A673 (cell line): ENCODE measurements around the gene MCM10. TPM values are rescaled to one million over a fixed set of nuclear protein-coding genes. Genes with fewer than 3 reads are reported as not detected.

Experiments used
- BruUV-seq: library from RNA; stranded (reverse); fragments of 400-500 nt; replicated peaks from 2 replicates; lab custom pipeline; 2021; lab: Mats Ljungman, UMichigan
- CTCF ChIA-PET: fragments of 300-600 bp; sonication (Branson Sonifier 250); formaldehyde crosslinking; loops from one replicate; lab custom pipeline; 2022; ENCODE audit warnings: antibody characterized with exemption; lab: Charles Lee
- POLR2A ChIA-PET: fragments of 300-600 bp; sonication (Branson Sonifier 250); formaldehyde crosslinking; loops from one replicate; lab custom pipeline; 2022; ENCODE audit warnings: antibody characterized with exemption; ENCODE audit not compliant: low non-redundant PET; lab: Charles Lee
- DNase-seq: peaks from one replicate; pipeline ENCODE4 v3.0.0-alpha.2; 2015; ENCODE audit warnings: low spot score
- H3K27ac ChIP-seq: fragments of 200-600 bp; sonication (generic); 2 replicates; pipeline ENCODE4 v1.5.1; 2016; ENCODE audit warnings: mixed run types, low read depth, mild to moderate bottlenecking, mixed read lengths, antibody characterized with exemption, low read length; ENCODE audit not compliant: poor library complexity, severe bottlenecking
- H3K27me3 ChIP-seq: fragments of 200-600 bp; sonication (generic); replicated peaks from 2 replicates; pipeline ENCODE4 v1.6.1; 2017; ENCODE audit warnings: mixed run types, low read depth, mild to moderate bottlenecking, mixed read lengths, antibody characterized with exemption, low read length; ENCODE audit not compliant: insufficient read depth, poor library complexity
- H3K36me3 ChIP-seq: fragments of 200-600 bp; sonication (generic); 2 replicates; pipeline ENCODE4 v1.6.1; 2016; ENCODE audit warnings: mixed run types, mild to moderate bottlenecking, mixed read lengths, antibody characterized with exemption, low read length; ENCODE audit not compliant: insufficient read depth, poor library complexity, severe bottlenecking
- H3K4me1 ChIP-seq: fragments of 200-600 bp; sonication (generic); 2 replicates; pipeline ENCODE4 v1.6.1; 2017; ENCODE audit warnings: mixed run types, mild to moderate bottlenecking, mixed read lengths, antibody characterized with exemption, low read length; ENCODE audit not compliant: insufficient read depth, poor library complexity, severe bottlenecking
- H3K4me3 ChIP-seq: fragments of 200-600 bp; sonication (generic); 2 replicates; pipeline ENCODE4 v1.5.1; 2016; ENCODE audit warnings: low read depth, mixed run types, mild to moderate bottlenecking, mixed read lengths, low read length; ENCODE audit not compliant: poor library complexity, severe bottlenecking
- H3K9me3 ChIP-seq: fragments of 200-600 bp; sonication (generic); 2 replicates; pipeline ENCODE4 v1.6.1; 2016; ENCODE audit warnings: mixed run types, low read depth, mild to moderate bottlenecking, mixed read lengths, antibody characterized with exemption, low read length; ENCODE audit not compliant: poor library complexity, severe bottlenecking
- CTCF ChIP-seq: fragments of 300-800, 200-600 bp; sonication (generic); conservative IDR thresholded peaks from 2 replicates; pipeline ENCODE4 v1.5.1; 2017; ENCODE audit warnings: low read depth, mild to moderate bottlenecking, antibody characterized with exemption, low read length, moderate library complexity, mixed read lengths
- EZH2 ChIP-seq: fragments of 200-600 bp; sonication (generic); IDR thresholded peaks from 2 replicates; pipeline ENCODE4 v1.6.1; 2017; ENCODE audit warnings: borderline replicate concordance, low read depth, mild to moderate bottlenecking, mixed read lengths, antibody characterized with exemption, low read length; ENCODE audit not compliant: poor library complexity, severe bottlenecking
- intact Hi-C: fragments of 100-400 bp; cut with micrococcal nuclease; formaldehyde crosslinking; loops from one replicate; pipeline ENCODE4 v1.10.0; 2022; ENCODE audit not compliant: unreplicated experiment
- total RNA-seq: library from RNA; stranded (reverse); gene quantifications from 2 replicates; pipeline ENCODE4 v1.2.3, GENCODE V29; 2021

MCM10 gene
- total RNA-seq, 1 experiment from 2014 or later: 97.5 TPM

- H3K27ac ChIP-seq: no peak overlapping the region
- no TSS peak for BruUV-seq
- H3K4me1 ChIP-seq: no peaks in the 10 kb centered on the region
- intact Hi-C loops: no loop called here
- POLR2A ChIA-PET: no interaction called here
- TF ChIP-seq EZH2 (no peak), CTCF (no peak)
- H3K36me3 ChIP-seq: peaks cover 82% of the 10 kb centered on the region
- H3K9me3 ChIP-seq: no peaks in the 10 kb centered on the region
- CTCF ChIA-PET: no interaction called here
- DNase-seq: no peak
- no peaks in the 10 kb centered on the region for H3K27me3 ChIP-seq
- H3K4me3 ChIP-seq: no peak overlapping the region
These were observed 29.5 kb downstream of the MCM10 start for GRCh38 chr10:13190816-13191215.

- TF ChIP-seq EZH2: no peak
- TF ChIP-seq CTCF: no peak
- H3K4me3 ChIP-seq: no peak overlapping the region
- H3K4me1 ChIP-seq: no peaks in the 10 kb centered on the region
- intact Hi-C loops: no loop called here
- no peaks in the 10 kb centered on the region for H3K9me3 ChIP-seq
- no peak overlapping the region for H3K27ac ChIP-seq
- no TSS peak for BruUV-seq
- ChIA-PET CTCF (no interaction called here), POLR2A (interaction anchor here (0.6 kb wide), 1 partner anchor 18 kb away, joined by 3 read pairs; no protein-coding TSS in a partner anchor)
- H3K36me3 ChIP-seq: peaks cover 80% of the 10 kb centered on the region
- no peaks in the 10 kb centered on the region for H3K27me3 ChIP-seq
- DNase-seq: no peak
These were observed 30.0 kb downstream of the MCM10 start for GRCh38 chr10:13191362-13191761.

- Histone ChIP-seq H3K27me3 (no peaks in the 10 kb centered on the region), H3K36me3 (peaks cover 81% of the 10 kb centered on the region), H3K4me1 (no peaks in the 10 kb centered on the region), H3K4me3 (no peak overlapping the region), H3K9me3 (no peaks in the 10 kb centered on the region), H3K27ac (no peak overlapping the region)
- no peak for DNase-seq
- BruUV-seq: no TSS peak
- no peak for TF ChIP-seq EZH2
- no peak for TF ChIP-seq CTCF
- intact Hi-C loops: no loop called here
- POLR2A ChIA-PET: no interaction called here
- CTCF ChIA-PET: no interaction called here
These were observed 32.3 kb downstream of the MCM10 start for GRCh38 chr10:13193637-13194036.
